Astrocyte of the spinal cord (primary cell): ENCODE data around the gene VANGL1.

Experiments
- DNase-seq: peaks from one replicate; pipeline ENCODE4 v3.0.0; 2011; ENCODE audit warnings: low read depth, low spot score
- H3K4me3 ChIP-seq: 2 replicates; pipeline ENCODE4 v1.5.1; 2011; ENCODE audit warnings: low read depth, mild to moderate bottlenecking, low read length, moderate library complexity
- in situ Hi-C: cut with HindIII; loops from 2 replicates; pipeline ENCODE4 v1.10.0; 2017; ENCODE audit warnings: low sequenced_read_pairs
- TF ChIP-seq, protein P1 (sequence below): IDR thresholded peaks from 2 replicates; pipeline ENCODE4 v1.5.1; 2012; ENCODE audit warnings: low read depth, mild to moderate bottlenecking, low read length, inconsistent platforms

Gene VANGL1

GRCh38 chr1:115732316-115732715, 90.5 kb downstream of the VANGL1 start:
- in situ Hi-C loops, result no loop called here
- no peak for DNase-seq
- H3K4me3 ChIP-seq, result no peak overlapping the region
- TF ChIP-seq, protein P1, sequence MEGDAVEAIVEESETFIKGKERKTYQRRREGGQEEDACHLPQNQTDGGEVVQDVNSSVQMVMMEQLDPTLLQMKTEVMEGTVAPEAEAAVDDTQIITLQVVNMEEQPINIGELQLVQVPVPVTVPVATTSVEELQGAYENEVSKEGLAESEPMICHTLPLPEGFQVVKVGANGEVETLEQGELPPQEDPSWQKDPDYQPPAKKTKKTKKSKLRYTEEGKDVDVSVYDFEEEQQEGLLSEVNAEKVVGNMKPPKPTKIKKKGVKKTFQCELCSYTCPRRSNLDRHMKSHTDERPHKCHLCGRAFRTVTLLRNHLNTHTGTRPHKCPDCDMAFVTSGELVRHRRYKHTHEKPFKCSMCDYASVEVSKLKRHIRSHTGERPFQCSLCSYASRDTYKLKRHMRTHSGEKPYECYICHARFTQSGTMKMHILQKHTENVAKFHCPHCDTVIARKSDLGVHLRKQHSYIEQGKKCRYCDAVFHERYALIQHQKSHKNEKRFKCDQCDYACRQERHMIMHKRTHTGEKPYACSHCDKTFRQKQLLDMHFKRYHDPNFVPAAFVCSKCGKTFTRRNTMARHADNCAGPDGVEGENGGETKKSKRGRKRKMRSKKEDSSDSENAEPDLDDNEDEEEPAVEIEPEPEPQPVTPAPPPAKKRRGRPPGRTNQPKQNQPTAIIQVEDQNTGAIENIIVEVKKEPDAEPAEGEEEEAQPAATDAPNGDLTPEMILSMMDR, result no peak

- TF ChIP-seq, protein P1, result no peak
- in situ Hi-C loops, result no loop called here
- no peak overlapping the region for H3K4me3 ChIP-seq
- DNase-seq, result no peak
Measured at GRCh38 chr1:115740811-115741210, 99.0 kb downstream of the VANGL1 start.

GRCh38 chr1:115744646-115745275, 103.0 kb downstream of the VANGL1 start:
- TF ChIP-seq, protein P1, result no peak
- H3K4me3 ChIP-seq, result no peak overlapping the region
- in situ Hi-C loops, result no loop called here
- no peak for DNase-seq

GRCh38 chr1:115746021-115746690, 104.4 kb downstream of the VANGL1 start:
- DNase-seq, result no peak
- TF ChIP-seq, protein P1, result no peak
- H3K4me3 ChIP-seq, result no peak overlapping the region
- in situ Hi-C loops, result no loop called here
